Neuron (in vitro differentiated cells): ENCODE measurements around the gene TMEM255B.
"Not testable (repeated sequence)": the region's sequence is repeated elsewhere in the genome, so short reads cannot be mapped to it uniquely, and the experiment has no call there.

Experiments used
- H2AFZ ChIP-seq: one replicate; pipeline ENCODE4 v1.6.1; 2013; ENCODE audit warnings: low read depth, mild to moderate bottlenecking, inconsistent platforms, low read length, moderate library complexity
- H3K27me3 ChIP-seq: one replicate; pipeline ENCODE4 v1.6.1; 2013; ENCODE audit warnings: low read length; ENCODE audit not compliant: insufficient read depth
- H3K36me3 ChIP-seq: one replicate; pipeline ENCODE4 v1.6.1; 2013; ENCODE audit warnings: low read length; ENCODE audit not compliant: insufficient read depth
- H3K4me1 ChIP-seq: one replicate; pipeline ENCODE4 v1.6.1; 2013; ENCODE audit warnings: low read length; ENCODE audit not compliant: insufficient read depth
- H3K4me3 ChIP-seq: 2 replicates; pipeline ENCODE4 v1.5.1; 2013; ENCODE audit warnings: mild to moderate bottlenecking, low read length, moderate library complexity
- H3K9me3 ChIP-seq: one replicate; pipeline ENCODE4 v1.6.1; 2013; ENCODE audit warnings: low read length

The TMEM255B gene

DNA sequence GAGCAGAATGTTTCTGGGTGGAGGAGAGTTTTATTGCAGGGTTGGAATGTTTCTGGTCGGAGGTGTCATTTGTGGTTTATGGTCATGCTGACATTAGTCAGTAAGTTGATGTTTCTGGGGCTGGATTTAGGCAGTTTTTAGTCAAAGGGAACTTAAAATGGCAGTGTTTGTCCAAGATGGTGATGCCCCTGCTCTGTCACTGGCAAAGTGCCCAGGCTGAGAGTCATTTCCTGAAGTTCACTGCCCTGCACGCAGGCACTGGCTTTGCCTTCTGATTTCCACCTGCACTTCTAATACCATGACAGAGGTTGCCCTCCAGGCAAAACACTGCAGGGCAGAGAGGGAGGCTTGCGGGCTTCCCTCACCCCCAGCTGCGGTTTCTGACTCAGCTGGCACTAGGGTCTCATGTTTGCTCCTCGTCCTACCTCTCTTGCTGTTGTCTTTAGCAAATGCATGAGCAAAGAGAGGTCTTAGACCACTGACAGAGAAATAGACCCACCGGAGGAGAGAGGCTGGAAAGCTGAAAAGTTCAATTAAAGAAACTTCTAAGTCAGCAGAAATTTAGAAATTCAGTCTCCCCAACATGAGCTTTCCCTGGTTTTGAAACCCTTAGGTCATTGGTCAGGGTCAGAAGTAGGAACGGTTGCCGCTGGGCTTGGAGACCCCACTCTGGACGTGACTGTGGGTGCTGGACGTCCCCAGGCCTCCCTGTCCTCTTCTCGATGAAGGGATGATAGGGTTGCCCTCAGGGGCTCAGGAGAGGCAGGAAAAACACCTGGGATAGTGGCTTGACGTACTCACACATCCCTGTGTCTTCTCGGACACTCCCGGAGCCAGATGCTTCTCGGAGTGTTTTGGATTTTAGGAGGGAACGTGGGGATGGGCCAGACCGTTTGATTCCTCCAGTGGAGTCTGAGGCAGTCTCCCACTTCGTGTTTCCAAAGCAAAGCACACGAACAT lies 26.3 kb downstream of the TMEM255B start:
- H3K4me1 ChIP-seq, result no peaks in the 10 kb centered on the region
- H3K9me3 ChIP-seq, result peaks cover 4% of the 10 kb centered on the region
- H3K4me3 ChIP-seq, result no peak overlapping the region
- H3K36me3 ChIP-seq, result no peaks in the 10 kb centered on the region
- H2AFZ ChIP-seq, result no peak overlapping the region
- H3K27me3 ChIP-seq, result peaks cover 11% of the 10 kb centered on the region

DNA sequence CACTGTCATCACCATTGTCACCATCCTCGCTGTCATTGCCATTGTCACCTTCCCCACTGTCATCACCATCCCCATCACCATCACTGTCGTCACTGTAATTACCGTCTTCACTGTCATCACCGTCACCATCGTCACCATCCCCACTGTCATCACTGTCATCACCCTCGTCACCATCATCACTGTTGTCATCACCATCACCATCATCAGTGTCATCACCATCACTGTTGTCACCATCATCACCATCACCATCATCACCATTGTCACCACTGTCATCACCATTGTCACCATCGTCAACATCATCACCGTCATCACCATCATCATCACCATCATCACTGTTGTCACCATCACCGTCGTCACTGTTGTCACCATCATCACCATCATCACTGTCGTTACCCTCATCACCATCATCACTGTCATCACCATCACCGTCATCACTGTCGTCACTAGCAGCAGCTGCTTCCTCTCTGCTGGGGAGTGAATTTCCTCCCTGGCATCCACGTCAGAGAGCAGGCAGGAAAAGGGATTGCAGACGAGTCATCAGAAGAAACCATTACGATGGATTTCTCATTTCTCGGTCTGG lies 27.3 kb downstream of the TMEM255B start:
- Histone ChIP-seq H3K9me3 (peaks cover 4% of the 10 kb centered on the region), H3K4me1 (no peaks in the 10 kb centered on the region), H3K4me3 (no peak overlapping the region), H2AFZ (no peak overlapping the region), H3K36me3 (no peaks in the 10 kb centered on the region), H3K27me3 (peaks cover 11% of the 10 kb centered on the region)

DNA sequence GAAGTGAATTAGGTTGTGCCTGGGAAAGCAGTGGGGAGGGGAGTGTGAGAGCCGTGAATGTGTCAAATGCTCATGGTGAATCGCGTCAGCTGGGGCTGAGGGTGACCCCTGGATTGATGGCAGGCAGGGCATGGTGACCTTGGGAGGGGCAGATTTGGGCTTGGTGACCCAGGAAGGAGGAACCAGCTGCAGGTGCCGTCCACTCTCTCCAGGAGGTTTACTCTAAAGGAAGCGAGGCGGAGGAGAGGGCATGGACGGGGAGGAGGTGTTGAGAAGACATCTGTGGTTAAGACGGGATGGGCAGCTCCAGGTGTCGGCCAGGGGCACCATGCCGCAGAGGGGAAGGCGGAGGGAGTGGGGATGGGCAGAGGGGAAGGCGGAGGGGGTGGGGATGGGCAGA lies 28.7 kb downstream of the TMEM255B start:
- no peaks in the 10 kb centered on the region for H3K4me1 ChIP-seq
- H3K27me3 ChIP-seq, result peaks cover 11% of the 10 kb centered on the region
- no peaks in the 10 kb centered on the region for H3K36me3 ChIP-seq
- H2AFZ ChIP-seq, result no peak overlapping the region
- H3K4me3 ChIP-seq, result no peak overlapping the region
- H3K9me3 ChIP-seq, result peaks cover 4% of the 10 kb centered on the region

DNA sequence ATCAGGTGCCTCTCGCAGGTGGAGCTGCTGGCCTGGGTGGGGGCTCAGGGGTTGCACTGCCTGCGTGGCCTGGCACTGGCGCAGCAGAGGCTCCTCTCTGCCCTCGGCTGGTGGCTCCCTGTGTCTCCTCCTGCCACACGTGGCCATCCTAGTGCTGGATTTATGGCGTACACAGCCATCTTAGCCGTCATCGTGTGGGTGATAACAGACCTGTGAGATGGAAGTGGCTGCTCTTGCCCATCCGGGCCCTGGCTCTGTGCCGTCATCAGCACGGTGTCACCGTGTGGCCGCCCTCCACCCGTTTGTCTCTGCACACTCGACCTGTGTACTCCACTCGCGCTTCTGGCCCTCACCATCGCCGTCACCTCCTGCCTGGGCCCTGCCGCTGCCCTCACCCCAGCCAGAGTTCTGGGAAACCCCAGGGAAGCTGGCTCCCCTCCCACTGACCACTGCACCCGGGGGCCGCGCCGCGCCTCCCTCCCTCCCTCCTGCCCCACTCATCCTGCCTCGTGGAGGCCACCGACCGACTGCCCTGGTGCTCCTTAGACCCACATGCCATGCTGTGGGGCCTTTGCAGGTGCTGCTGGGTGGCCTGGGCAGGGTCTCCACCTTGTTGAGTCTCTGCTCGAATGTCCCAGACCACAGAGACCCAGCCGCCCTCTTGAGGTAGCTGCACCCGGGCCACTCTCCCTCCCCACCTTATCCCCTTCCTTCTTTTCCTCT lies 29.5 kb downstream of the TMEM255B start:
- H3K27me3 ChIP-seq, result peaks cover 6% of the 10 kb centered on the region
- H3K9me3 ChIP-seq, result peaks cover 4% of the 10 kb centered on the region
- no peaks in the 10 kb centered on the region for H3K36me3 ChIP-seq
- H2AFZ ChIP-seq, result no peak overlapping the region
- no peak overlapping the region for H3K4me3 ChIP-seq
- H3K4me1 ChIP-seq, result no peaks in the 10 kb centered on the region

DNA sequence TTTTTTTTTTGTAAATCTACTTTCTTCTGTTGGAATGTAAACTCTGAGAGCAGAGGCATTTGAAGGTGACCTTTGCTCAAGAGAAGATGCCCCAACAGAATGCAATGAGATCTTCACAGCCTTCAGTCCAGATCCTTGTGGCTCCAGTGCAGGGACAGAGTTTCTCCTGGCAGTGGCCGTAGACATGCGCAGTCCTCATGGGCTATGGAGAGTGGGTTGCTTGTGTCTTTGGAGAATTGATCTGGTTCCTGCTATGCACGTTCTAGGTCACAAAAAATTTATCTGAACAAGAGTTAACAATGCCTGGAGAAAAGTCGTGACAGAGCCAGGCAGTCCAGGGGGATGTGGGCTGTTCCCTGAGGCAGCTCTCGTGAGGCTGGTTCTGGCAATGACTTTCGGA lies 30.1 kb downstream of the TMEM255B start:
- no peaks in the 10 kb centered on the region for H3K36me3 ChIP-seq
- H3K4me1 ChIP-seq, result no peaks in the 10 kb centered on the region
- H3K27me3 ChIP-seq, result peaks cover 3% of the 10 kb centered on the region
- H3K9me3 ChIP-seq, result peaks cover 4% of the 10 kb centered on the region
- H3K4me3 ChIP-seq, result no peak overlapping the region
- H2AFZ ChIP-seq, result no peak overlapping the region

DNA sequence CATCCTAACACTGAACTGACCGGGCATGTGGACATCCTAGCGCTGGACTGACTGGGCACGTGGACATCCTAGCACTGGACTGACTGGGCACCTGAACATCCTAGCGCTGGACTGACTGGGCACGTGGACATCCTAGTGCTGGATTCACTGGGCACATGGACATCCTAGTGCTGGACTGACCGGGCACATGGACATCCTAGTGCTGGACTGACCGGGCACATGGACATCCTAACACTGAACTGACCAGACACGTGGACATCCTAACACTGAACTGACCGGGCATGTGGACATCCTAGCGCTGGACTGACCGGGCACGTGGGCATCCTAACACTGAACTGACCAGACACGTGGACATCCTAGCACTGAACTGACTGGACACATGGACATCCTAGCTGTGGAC lies 30.9 kb downstream of the TMEM255B start:
- not testable (repeated sequence) for H2AFZ ChIP-seq, H3K27me3 ChIP-seq, H3K36me3 ChIP-seq, H3K9me3 ChIP-seq, H3K4me1 ChIP-seq, H3K4me3 ChIP-seq

DNA sequence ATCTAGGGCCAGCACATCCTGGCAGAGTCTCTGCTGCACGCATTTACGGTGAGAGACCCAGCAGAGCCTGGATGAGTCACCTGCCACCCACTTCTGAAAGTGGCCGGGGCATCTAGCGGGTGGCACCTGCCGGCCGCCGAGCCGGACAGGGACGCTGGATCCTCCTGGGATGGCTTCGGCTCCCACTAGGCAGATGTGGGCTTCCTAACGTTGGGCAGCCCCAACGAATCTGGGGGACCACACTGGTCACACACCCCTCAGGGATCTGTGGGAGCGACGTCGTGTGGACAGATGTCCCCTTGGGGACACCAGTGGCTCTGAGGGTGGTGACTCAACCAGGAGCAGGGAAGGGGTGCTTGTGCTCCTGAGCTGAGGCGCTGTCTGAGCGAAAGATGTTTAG lies 32.2 kb downstream of the TMEM255B start:
- Histone ChIP-seq H3K4me1 (no peaks in the 10 kb centered on the region), H3K4me3 (no peak overlapping the region), H3K27me3 (no peaks in the 10 kb centered on the region), H3K9me3 (peaks cover under 1% of the 10 kb centered on the region), H3K36me3 (no peaks in the 10 kb centered on the region), H2AFZ (no peak overlapping the region)

DNA sequence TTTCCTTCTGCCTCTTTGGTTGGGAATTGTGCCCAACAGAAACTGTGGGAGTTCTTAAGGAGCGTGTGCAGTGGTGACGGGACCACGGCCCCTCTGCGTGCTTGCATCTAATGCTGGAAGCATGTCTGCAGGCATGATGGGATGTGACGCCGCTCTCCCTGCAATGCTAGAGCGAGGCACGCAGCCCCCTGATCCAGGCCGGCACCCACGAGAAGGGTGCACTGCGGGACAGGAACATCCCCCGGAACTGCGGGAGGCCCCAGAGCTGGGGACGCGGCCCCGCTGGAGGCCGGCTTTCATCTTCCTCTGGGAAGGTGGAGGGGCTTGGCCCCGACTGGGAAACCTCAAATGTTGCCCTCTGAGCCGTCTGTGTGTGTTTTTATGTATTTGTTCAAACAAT lies 32.7 kb downstream of the TMEM255B start:
- no peak overlapping the region for H2AFZ ChIP-seq
- no peaks in the 10 kb centered on the region for H3K4me1 ChIP-seq
- no peaks in the 10 kb centered on the region for H3K27me3 ChIP-seq
- H3K36me3 ChIP-seq, result no peaks in the 10 kb centered on the region
- H3K9me3 ChIP-seq, result no peaks in the 10 kb centered on the region
- no peak overlapping the region for H3K4me3 ChIP-seq

DNA sequence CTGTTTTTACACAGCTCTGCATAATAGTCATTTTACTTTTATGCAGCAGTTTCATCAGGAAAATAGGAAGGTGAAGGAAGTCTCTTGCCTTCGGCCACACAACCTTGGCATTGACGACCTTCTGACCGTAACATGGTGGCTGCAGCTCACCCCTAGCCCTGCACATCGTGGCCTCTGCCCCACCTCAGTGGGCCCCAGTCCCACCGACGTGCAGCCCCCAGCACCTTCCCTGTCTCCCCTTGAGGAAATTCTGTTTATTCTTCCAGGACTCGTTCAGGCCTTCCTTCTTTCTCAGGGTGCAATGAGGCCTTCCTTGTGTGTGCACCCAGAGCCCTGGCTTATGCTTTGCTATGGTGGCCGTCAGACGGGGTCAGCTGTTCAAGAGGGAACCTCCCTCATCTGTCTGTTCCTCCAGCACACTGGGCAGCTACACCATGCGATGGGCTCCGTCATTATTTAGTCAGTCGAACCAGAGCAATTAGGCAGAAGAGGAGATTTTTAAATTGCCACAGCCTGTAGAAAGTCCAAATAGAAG lies 33.3 kb downstream of the TMEM255B start:
- H3K4me3 ChIP-seq, result no peak overlapping the region
- no peaks in the 10 kb centered on the region for H3K4me1 ChIP-seq

DNA sequence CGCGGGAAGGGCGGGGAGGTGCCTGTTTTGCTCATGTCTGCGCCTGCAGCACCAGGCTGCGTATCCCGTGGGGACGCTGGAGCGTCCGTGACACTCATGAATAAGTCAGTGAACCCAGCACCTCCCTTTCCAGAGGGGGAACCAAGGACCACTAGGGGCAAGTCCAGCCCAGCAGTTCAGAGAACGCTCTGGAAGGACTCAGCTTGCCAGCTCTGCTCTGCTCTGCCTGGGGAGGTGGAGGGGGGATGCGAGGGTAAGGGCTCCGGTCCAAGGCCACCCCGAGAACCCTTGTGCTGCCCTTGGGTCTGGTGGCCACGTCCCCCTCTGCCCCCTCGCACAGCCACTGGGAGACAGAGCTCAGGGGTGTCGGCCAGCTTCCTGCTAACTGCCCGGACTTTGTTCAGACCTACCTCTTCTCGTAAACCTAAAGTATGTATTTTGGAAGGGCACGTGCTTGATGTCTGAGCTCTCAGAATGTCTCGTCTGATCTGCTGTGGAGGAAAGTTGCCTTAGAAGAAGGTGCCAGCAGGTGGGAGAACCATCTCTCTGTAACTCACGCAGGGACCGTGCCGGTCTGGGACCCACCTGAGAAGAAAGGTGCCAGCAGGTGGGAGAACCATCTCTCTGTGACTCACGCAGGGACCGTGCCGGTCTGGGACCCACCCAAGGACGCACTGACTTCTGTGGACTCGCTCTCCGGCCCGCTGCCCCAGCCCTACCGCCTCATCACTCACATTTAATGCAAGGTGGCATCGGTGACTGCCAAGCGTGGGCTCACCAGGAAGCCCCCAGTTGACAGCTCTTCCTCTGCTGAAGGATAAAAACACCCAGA lies 34.1 kb downstream of the TMEM255B start:
- no peaks in the 10 kb centered on the region for H3K36me3 ChIP-seq
- H3K9me3 ChIP-seq, result no peaks in the 10 kb centered on the region
- no peaks in the 10 kb centered on the region for H3K27me3 ChIP-seq
- H2AFZ ChIP-seq, result no peak overlapping the region
- no peaks in the 10 kb centered on the region for H3K4me1 ChIP-seq
- H3K4me3 ChIP-seq, result no peak overlapping the region

More for the DNA sequence above, 33.3 kb downstream of the TMEM255B start:
- H3K36me3 ChIP-seq, result no peaks in the 10 kb centered on the region
- no peak overlapping the region for H2AFZ ChIP-seq
- H3K9me3 ChIP-seq, result no peaks in the 10 kb centered on the region
- no peaks in the 10 kb centered on the region for H3K27me3 ChIP-seq

DNA sequence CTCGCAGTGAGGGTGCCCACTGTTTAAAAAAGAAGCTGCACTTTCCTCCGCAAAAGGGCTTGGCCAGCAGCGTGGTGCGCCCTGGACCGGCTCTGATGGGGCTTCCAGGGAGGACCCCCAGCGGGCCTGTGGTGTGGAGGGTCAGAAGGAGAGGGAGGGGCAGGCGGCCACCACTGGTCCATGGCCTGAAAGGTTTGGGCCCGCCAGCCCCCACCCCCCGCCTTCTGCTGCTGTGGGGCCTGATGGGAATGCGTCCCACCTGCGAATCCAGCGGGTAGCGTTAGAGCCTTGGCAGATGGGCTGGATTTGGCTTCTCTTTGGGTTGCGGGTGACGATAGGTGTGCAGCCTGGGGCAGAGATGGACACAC lies 34.7 kb downstream of the TMEM255B start:
- no peak overlapping the region for H3K4me3 ChIP-seq
- no peaks in the 10 kb centered on the region for H3K27me3 ChIP-seq
- H3K9me3 ChIP-seq, result no peaks in the 10 kb centered on the region
- no peak overlapping the region for H2AFZ ChIP-seq
- H3K4me1 ChIP-seq, result no peaks in the 10 kb centered on the region
- no peaks in the 10 kb centered on the region for H3K36me3 ChIP-seq

DNA sequence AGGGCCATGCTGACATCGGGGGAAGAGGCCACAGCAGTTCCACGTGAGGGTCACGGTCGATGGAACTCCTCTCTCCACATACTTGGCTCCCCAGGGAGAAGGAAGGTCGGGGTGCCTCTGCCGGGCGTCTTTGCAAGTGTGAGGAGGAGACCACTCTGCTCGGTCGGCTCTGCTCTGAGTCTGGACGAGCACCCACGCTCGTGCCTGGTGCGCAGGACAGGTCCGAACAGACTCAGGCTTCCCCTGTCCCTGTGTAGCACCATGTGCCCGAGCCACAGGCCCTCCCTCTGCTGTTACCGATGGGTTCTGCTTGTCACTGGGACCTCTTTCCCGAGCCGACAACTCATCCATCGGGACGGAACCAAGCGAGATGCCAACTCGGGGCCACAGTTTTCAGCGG lies 35.1 kb downstream of the TMEM255B start:
- H2AFZ ChIP-seq, result no peak overlapping the region
- no peaks in the 10 kb centered on the region for H3K36me3 ChIP-seq
- H3K4me1 ChIP-seq, result no peaks in the 10 kb centered on the region
- no peaks in the 10 kb centered on the region for H3K27me3 ChIP-seq
- no peaks in the 10 kb centered on the region for H3K9me3 ChIP-seq
- H3K4me3 ChIP-seq, result no peak overlapping the region
